ENCODE results near the gene NDUFA1.
"Not testable (repeated sequence)": the region's sequence is repeated elsewhere in the genome, so short reads cannot be mapped to it uniquely, and the experiment has no call there.

The NDUFA1 gene

GRCh38 chrX:119871599-119872395, at the start of gene NDUFA1, which contains the start of gene RNF113A:
Gene NDUFA1 (plus strand): TSS chrX:119871832. CDS start chrX:119871912, 80 bp downstream.
Gene RNF113A (minus strand): TSS chrX:119871733. CDS start chrX:119871613, 120 bp downstream.
- DNase-seq (ENCODE audit: low read depth, low spot score): no peak

- not testable (repeated sequence) for DNase-seq (ENCODE audit: low read depth, low spot score)
Measured at GRCh38 chrX:119824221-119824620, 47.4 kb upstream of the NDUFA1 start.

DNA sequence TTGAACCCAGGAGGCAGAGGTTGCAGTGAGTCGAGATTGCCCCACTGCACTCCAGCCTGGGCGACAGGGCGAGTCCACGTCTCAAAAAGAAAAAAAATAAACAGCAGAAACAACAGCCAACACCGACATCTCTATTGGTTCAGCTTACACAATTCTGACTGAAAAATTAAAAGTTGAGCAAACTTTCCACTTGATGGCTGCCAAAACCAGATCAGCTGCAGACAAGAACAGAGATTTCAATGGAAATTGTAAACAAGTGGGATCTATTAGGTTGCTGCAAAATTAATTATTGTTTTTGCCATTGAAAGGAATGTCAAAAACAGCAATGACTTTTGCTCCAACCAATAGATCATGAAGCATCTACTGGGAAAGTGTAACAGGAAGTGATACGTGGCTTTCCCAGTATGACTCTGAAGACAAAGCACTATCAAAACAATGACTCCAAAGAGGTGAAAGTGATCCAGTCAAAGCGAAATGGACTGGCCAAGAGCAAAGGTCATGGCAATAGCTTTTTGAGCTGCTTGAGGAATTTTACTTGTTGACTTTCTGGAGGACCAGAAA, 45.2 kb upstream of the NDUFA1 start:
- peak; percentile 15 for DNase-seq (ENCODE audit: low read depth, low spot score)

GRCh38 chrX:119828446-119828845, 43.2 kb upstream of the NDUFA1 start:
- no peak for DNase-seq (ENCODE audit: low read depth, low spot score)

DNA sequence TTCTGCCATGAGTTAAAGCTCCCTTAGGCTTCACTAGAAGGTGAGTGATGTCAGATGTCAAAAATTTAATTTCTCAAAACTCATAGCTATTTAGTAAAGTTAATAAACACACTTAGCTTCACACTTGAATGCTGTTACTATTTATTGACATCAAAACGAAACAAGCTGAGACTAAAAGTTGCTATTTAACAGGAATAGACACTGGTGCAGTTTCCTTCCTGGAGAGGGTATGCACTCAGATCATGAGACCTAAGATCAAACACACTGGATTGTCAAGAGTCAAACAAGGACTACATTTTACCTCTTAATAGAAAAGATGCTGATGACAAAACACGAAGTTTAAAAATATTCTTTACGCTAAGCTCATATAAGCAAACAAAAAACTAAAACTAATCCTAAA, 37.7 kb upstream of the NDUFA1 start:
- no peak for DNase-seq (ENCODE audit: low read depth, low spot score)

- DNase-seq (ENCODE audit: low read depth, low spot score): peak; percentile 92
Measured at GRCh38 chrX:119852382-119853353, 19.0 kb upstream of the NDUFA1 start, which contains the start of gene UPF3B. Gene UPF3B (minus strand): TSS chrX:119852963. CDS start chrX:119852928, 35 bp downstream.

DNA sequence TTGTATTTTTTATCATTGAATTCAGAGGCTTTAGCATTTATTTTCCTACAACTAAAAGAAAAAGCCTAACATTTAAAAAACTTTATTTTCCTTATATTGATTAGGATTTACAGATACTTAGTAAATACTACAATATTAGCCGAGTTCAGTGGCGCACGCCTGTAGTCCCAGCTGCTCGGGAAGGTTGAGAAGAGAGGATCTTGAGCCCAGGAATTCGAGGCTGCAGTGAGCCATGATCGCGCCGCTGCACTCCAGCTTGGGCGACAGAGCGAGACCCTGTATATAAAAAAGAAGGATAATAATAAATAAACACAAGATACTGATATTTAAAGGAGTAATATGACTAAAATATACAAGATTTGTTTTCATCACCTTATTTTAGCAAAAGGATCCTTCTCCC, 18.2 kb upstream of the NDUFA1 start:
- DNase-seq (ENCODE audit: low read depth, low spot score): no peak

GRCh38 chrX:119870626-119871131, 953 bp upstream of the NDUFA1 start:
- no peak for DNase-seq (ENCODE audit: low read depth, low spot score)

GRCh38 chrX:119871245-119871598, 410 bp upstream of the NDUFA1 start:
- DNase-seq (ENCODE audit: low read depth, low spot score): no peak

- no peak for DNase-seq (ENCODE audit: low read depth, low spot score)
Measured at GRCh38 chrX:119878740-119879139, 7.1 kb downstream of the NDUFA1 start.

- no peak for DNase-seq (ENCODE audit: low read depth, low spot score)
Measured at GRCh38 chrX:119880076-119880475, 8.4 kb downstream of the NDUFA1 start.

- DNase-seq (ENCODE audit: low read depth, low spot score): no peak
Measured at GRCh38 chrX:119880552-119881437, 9.2 kb downstream of the NDUFA1 start.

DNA sequence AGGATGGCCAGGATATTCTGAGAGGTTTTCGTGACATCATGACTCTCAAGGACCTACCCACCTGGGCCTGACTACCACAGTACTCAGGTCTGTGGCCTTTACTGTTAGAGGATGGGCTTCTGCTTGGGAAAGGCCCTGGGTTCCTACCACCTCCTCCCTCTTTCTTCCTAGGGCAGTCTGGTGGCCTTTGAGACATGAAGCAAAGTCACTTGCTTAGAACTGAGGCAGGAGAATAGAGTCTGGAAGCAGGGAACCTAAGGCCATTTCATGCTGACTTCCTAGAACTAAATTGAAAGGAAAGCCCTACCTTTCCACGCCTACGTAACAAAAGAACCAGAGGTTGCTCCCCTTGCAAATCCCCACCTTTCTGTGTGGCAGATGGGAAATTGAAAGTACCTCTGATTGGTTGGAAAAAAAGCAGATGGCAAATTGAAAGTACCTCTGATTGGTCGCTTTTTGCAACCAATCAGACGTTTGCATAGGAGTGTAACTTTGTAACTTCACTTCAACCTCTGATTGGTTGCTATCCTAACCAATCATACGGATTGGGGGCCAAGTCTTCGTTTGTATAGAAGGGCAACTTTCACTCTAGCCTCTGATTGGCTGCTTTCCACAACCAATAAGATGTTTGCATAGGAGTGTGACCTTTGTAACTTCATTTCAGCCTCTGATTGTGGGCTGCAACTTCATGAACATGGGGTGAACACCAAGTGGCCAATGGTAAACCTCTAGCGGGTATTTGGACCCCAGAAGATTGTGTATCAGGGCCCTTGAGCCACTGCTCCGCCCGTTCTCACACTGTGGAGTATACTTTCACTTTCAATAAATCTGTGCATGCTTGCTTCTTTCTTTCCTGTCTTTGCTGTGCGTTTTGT, 14.2 kb downstream of the NDUFA1 start:
- DNase-seq (ENCODE audit: low read depth, low spot score): no peak

GRCh38 chrX:119887721-119888425, 16.2 kb downstream of the NDUFA1 start:
- no peak for DNase-seq (ENCODE audit: low read depth, low spot score)

DNA sequence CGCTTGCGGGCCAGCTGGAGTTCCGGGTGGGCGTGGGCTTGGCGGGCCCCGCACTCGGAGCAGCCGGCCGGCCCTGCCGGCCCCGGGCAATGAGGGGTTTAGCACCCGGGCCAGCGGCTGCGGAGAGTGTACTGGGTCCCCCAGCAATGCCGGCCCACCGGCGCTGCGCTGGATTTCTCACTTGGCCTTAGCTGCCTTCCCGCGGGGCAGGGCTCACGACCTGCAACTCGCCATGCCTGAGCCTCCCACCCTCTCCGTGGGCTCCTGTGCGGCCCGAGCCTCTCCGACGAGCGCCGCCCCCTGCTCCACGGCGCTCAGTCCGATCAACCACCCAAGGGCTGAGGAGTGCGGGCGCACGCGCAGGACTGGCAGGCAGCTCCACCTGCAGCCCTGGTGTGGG, 19.0 kb downstream of the NDUFA1 start:
- DNase-seq (ENCODE audit: low read depth, low spot score): not testable (repeated sequence)

DNA sequence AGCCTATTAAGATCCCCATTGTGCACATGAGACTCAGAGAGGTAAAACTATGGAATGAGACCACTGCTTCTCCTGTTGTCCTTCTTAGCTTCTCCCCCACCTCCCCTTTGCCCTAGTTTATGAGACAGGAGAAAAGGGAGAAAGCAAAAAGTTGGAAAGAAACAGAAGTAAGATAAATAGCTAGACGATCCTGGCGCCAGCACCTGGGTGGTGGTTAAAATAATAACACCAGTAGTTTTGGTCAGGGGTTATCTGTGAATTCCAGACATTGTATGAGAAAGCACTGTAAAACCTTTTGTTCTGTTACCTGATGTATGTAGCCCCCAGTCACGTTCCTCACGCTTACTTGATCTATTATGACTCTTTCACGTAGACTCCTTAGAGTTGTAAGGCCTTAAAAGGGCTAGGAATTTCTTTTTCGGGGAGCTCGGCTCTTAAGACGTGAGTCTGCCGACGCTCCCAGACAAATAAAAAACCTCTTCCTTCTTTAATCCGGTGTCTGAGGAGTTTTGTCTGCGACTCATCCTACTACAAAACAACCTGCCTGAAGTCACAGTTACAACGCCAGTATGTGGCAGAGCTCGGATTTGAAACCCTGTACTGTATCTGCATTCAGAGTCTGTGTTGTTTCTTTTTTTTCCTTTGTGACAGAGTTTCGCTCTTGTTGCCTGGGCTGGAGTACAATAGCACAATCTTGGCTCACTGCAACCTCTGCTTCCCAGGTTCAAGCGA, 20.5 kb downstream of the NDUFA1 start:
- DNase-seq (ENCODE audit: low read depth, low spot score): not testable (repeated sequence)

DNA sequence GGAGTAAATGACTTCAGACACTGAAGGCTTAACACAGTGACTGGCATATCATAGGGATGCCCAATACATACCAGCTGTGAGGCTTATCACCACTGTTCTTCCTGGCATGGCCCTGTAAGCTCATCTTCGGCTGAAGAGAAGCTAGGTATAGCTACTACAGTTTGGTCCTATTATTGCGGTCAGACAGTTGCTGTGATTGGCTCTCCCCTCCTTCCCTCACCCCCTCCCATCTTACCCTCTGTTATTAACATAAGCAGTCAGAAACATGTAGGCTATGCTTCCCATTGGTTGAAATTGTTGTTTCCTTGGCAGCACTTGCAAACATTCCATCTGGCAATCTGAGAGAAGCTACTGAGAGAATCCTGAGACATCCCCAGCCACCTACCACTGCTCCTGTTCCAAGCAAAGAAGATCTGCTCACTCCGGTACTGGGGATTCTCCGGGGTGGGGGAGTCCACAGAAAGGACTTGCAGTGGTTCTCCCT, 24.3 kb downstream of the NDUFA1 start, which contains the start of gene AKAP14:
Gene AKAP14, plus strand, starts transcription at position 51 of the 484 bp plus-strand sequence. CDS start 7,331 bp downstream, outside the sequence.
- DNase-seq (ENCODE audit: low read depth, low spot score): no peak

DNA sequence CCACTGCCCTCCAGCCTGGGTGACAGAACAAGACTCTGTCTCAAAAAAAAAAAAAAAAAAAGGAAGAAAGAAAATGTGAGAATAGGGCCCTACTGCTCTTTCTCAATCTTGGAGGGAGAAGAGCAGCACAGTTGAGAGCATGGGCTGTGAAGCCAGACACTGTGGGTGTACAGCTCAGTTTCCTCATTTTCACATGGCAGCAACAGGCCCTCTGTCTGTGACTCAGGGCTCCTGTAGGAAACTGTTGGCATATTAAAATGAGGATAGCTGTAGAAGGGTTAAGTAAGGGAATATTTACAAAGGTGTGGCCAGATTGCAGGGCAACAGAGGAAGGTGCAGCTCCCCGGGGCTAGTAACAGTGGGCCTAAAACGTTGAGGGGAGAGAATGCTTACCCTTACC, 27.5 kb downstream of the NDUFA1 start:
- no peak for DNase-seq (ENCODE audit: low read depth, low spot score)

Data from smooth muscle cell of the brain vasculature (primary cell).